Stimulated activated CD4-positive, alpha-beta T cell treated with anti-CD3 and anti-CD28 coated beads, TNF-alpha, amount 100 ng/mL, for 24 hours (primary cell): Measurements from ENCODE around the gene ZNF530.
A peak's percentile ranks its signal among the peaks of the same experiment; 100 is the strongest.

Experiments
- DNase-seq, 3 experiments: peaks; one replicate each; pipeline ENCODE4 v3.0.0-alpha.2; 2020; ENCODE audit warnings: low read depth in 3 of 3

The ZNF530 gene

GRCh38 chr19:57599761-57600383 is at the start of gene ZNF530:
Gene ZNF530, plus strand, starts transcription at chr19:57599885. Its CDS starts 4,461 bp downstream, at chr19:57604346.
- peak; percentile 83 to 87 (median 85) for DNase-seq

- DNase-seq = no peak
Observed at GRCh38 chr19:57552432-57552831, 47.3 kb upstream of the ZNF530 start.

GRCh38 chr19:57557659-57558058 is 42.0 kb upstream of the ZNF530 start:
- DNase-seq = no peak

- DNase-seq = no peak
Observed at GRCh38 chr19:57558525-57558924, 41.2 kb upstream of the ZNF530 start.

GRCh38 chr19:57559008-57559403 is 40.7 kb upstream of the ZNF530 start:
- peak in 1 of 3 experiments; percentile 2 for DNase-seq

- DNase-seq = peak; percentile 79 to 87 (median 83)
Observed at GRCh38 chr19:57559404-57560025, 40.2 kb upstream of the ZNF530 start, which contains the start of gene ZNF550. Gene ZNF550, minus strand, starts transcription at chr19:57559863. Its CDS starts 181 bp downstream, at chr19:57559682.

- DNase-seq = no peak
Observed at GRCh38 chr19:57560049-57560491, 39.6 kb upstream of the ZNF530 start.

GRCh38 chr19:57563547-57563946 is 36.1 kb upstream of the ZNF530 start:
- no peak for DNase-seq

GRCh38 chr19:57566396-57567265 is 33.1 kb upstream of the ZNF530 start:
- DNase-seq = no peak

- no peak for DNase-seq
Observed at GRCh38 chr19:57570707-57571106, 29.0 kb upstream of the ZNF530 start.

GRCh38 chr19:57572415-57572947 is 27.2 kb upstream of the ZNF530 start:
- DNase-seq = no peak

GRCh38 chr19:57576661-57577060 is 23.0 kb upstream of the ZNF530 start:
- no peak for DNase-seq

- peak; percentile 91 to 97 (median 91) for DNase-seq
Observed at GRCh38 chr19:57578487-57579205, 21.0 kb upstream of the ZNF530 start, which contains the start of gene ZNF416. Gene ZNF416, minus strand, starts transcription at chr19:57578911. Its CDS starts 207 bp downstream, at chr19:57578704.

- no peak for DNase-seq
Observed at GRCh38 chr19:57583104-57583520, 16.6 kb upstream of the ZNF530 start.

- peak; percentile 72 to 80 (median 77) for DNase-seq
Observed at GRCh38 chr19:57583521-57584416, 15.9 kb upstream of the ZNF530 start, which contains the start of gene ZIK1. Gene ZIK1, plus strand, starts transcription at chr19:57584145. Its CDS starts 212 bp downstream, at chr19:57584357.

- DNase-seq = no peak
Observed at GRCh38 chr19:57587529-57587928, 12.2 kb upstream of the ZNF530 start.

- no peak for DNase-seq
Observed at GRCh38 chr19:57599377-57599760, 316 bp upstream of the ZNF530 start.

- DNase-seq = no peak
Observed at GRCh38 chr19:57606931-57607330, 7.2 kb downstream of the ZNF530 start.

- DNase-seq = no peak
Observed at GRCh38 chr19:57611113-57611512, 11.4 kb downstream of the ZNF530 start.
